Activated CD4-positive, alpha-beta T cell treated with anti-CD3 and anti-CD28 coated beads, Interleukin-2, amount 10 ng/mL, durations not matched to agents 24 days and 14 days (primary cell): ENCODE data around the gene LDLRAD3. TPM values are rescaled to one million over a fixed set of nuclear protein-coding genes. Genes with fewer than 3 reads are reported as not detected.

Experiments used
- DNase-seq: peaks from one replicate; pipeline ENCODE4 v3.0.0; 2022
- H3K27ac Mint-ChIP-seq: one replicate; pipeline ENCODE4 v1.8.0; 2022; ENCODE audit warnings: mild to moderate bottlenecking, mixed read lengths
- H3K27me3 Mint-ChIP-seq: one replicate; pipeline ENCODE4 v1.8.0; 2022; ENCODE audit warnings: mixed read lengths
- H3K36me3 Mint-ChIP-seq: one replicate; pipeline ENCODE4 v1.8.0; 2022; ENCODE audit warnings: low read depth, mild to moderate bottlenecking, mixed read lengths
- H3K4me1 Mint-ChIP-seq: one replicate; pipeline ENCODE4 v1.8.0; 2021; ENCODE audit warnings: mixed read lengths
- H3K4me3 Mint-ChIP-seq: one replicate; pipeline ENCODE4 v1.8.0; 2022; ENCODE audit warnings: mild to moderate bottlenecking, moderate library complexity, mixed read lengths
- H3K9me3 Mint-ChIP-seq: one replicate; pipeline ENCODE4 v1.8.0; 2021; ENCODE audit warnings: mixed read lengths
- intact Hi-C: fragments of 100-400 bp; cut with micrococcal nuclease; formaldehyde crosslinking; loops from one replicate; pipeline ENCODE4 v1.15.1; 2023
- total RNA-seq: library from RNA; stranded (reverse); gene quantifications from 2 replicates; pipeline ENCODE4 v1.2.3, GENCODE V29; 2022

Gene LDLRAD3
- total RNA-seq, 1 donor from 2014 or later: 0.54 TPM

DNA sequence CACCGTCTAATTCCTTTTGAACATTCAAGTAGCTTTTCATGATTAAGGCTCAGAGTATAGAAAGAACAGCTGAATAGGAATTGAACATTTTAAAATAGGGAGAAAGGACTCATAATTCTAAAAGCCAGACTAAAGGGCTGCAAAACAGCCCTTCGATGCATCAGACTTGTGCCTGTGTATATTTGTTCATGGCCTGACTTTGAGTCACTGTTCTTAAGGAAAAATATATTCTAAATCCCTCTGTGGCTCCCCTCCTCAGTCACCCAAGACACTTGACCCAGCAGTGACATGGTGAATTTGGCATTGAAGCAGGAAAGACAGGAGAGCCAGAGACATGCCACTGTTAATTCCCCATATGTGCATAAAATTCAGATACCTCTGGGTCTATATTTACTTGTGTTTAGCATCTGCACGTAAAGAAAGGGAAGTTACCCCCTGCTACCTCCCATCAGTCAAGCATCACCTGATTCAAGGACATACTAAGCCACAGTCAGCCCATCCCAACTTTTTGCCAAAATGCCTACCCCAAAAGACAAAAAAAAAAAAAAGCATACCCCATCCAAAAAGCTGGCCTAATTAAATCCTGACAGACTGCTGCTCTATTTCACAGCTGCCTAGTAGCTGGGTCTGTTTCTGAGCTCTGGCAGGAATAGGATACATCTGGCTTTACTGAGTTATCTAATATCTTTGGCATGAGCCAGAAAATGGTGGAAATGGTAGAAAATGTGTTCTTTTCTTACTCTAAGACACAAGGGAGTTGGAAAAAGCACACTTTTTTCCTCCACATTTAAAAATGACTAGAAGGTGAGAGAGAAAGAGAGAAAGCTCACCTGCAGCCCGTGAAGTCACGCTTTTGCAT lies 251.9 kb downstream of the LDLRAD3 start:
- intact Hi-C loops: no loop called here
- H3K27me3 Mint-ChIP-seq: peaks cover 4% of the 10 kb centered on the region

DNA sequence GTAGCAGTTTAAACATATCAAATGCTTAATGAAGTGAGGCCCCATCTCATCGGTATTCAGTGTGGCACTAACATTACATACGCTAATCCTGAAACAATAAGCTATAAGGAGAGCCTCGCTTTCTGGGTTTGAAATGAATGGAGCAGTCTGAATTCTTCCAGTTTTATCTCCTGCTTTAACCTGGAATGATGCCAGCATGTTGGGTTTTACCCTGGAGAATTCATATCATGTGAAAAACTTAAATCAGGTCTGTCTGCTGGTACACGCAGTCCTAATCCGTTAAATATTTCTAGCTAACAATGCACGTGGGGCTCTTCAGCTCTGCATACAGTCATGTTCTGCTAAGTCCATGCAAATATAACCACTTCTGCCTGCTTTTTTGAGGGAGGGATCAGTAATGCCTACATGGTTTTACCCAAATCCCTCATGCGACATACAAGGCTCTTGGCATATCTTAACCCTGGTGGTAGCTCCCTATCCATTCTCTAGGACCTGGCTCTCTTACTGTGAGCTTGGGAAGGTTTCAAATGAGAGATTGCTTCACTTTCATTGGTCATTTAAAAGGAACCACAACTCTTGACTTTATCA lies 252.6 kb downstream of the LDLRAD3 start:
- no peak overlapping the region for H3K4me3 Mint-ChIP-seq
- intact Hi-C loops: no loop called here
- no peaks in the 10 kb centered on the region for H3K4me1 Mint-ChIP-seq
- peaks cover 4% of the 10 kb centered on the region for H3K27me3 Mint-ChIP-seq
- H3K9me3 Mint-ChIP-seq: no peaks in the 10 kb centered on the region
- no peaks in the 10 kb centered on the region for H3K36me3 Mint-ChIP-seq
- no peak for DNase-seq
- no peak overlapping the region for H3K27ac Mint-ChIP-seq

More for the DNA sequence above, 251.9 kb downstream of the LDLRAD3 start:
- DNase-seq: no peak
- Mint-ChIP-seq H3K36me3 (no peaks in the 10 kb centered on the region), H3K27ac (no peak overlapping the region), H3K9me3 (no peaks in the 10 kb centered on the region), H3K4me1 (no peaks in the 10 kb centered on the region), H3K4me3 (no peak overlapping the region)

DNA sequence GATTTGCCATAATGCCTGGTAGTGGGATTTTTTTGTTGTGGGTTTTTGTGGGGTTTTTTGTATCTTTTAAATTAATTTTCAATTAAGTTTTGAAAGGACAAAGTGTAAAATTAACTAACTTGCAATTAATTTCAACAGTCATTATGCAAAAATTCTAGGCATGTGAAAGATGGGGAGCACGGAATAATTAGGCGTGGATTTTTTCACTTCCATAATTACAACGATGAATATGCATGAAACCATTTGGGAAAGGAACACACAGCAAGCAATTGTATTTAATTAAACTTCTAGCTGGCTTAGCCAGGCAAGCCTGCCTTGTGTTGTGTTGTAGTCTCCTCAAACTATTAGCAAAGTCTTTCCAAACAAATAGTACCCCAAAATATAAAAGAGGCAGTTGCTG lies 257.5 kb downstream of the LDLRAD3 start:
- no peak overlapping the region for H3K4me3 Mint-ChIP-seq
- no peaks in the 10 kb centered on the region for H3K4me1 Mint-ChIP-seq
- H3K27me3 Mint-ChIP-seq: no peaks in the 10 kb centered on the region
- intact Hi-C loops: no loop called here
- no peaks in the 10 kb centered on the region for H3K36me3 Mint-ChIP-seq
- no peak overlapping the region for H3K27ac Mint-ChIP-seq
- H3K9me3 Mint-ChIP-seq: no peaks in the 10 kb centered on the region
- DNase-seq: no peak

- DNase-seq: no peak
- Mint-ChIP-seq H3K27ac (no peak overlapping the region), H3K4me1 (no peaks in the 10 kb centered on the region), H3K9me3 (no peaks in the 10 kb centered on the region), H3K4me3 (no peak overlapping the region), H3K36me3 (no peaks in the 10 kb centered on the region), H3K27me3 (no peaks in the 10 kb centered on the region)
- intact Hi-C loops: no loop called here
Measured at GRCh38 chr11:36205536-36205935, 261.7 kb downstream of the LDLRAD3 start.

DNA sequence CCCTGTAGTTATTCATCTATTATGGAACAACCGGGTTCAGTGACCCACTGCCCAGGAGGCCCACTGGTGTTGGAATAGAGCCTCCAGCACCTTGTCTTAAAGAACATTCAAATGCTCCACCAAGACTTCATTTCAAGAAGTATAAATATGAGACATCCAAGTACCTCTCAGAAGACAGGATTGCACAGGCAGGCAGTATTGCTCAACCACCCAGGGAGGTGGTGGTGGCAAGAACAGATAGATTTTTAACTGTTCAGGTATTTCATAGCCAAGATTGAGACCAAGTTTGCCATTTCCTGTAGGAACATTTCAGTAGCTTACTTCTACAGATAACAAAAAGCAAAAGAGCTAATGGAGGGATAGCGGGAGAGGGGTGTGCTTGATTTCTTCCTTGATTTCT lies 266.7 kb downstream of the LDLRAD3 start:
- Mint-ChIP-seq H3K4me3 (no peak overlapping the region), H3K36me3 (no peaks in the 10 kb centered on the region), H3K9me3 (no peaks in the 10 kb centered on the region), H3K27ac (no peak overlapping the region), H3K4me1 (no peaks in the 10 kb centered on the region), H3K27me3 (no peaks in the 10 kb centered on the region)
- intact Hi-C loops: no loop called here
- DNase-seq: no peak

GRCh38 chr11:36211761-36212430 lies 268.0 kb downstream of the LDLRAD3 start:
- Mint-ChIP-seq H3K9me3 (no peaks in the 10 kb centered on the region), H3K36me3 (no peaks in the 10 kb centered on the region), H3K27ac (no peak overlapping the region), H3K4me3 (no peak overlapping the region), H3K4me1 (no peaks in the 10 kb centered on the region), H3K27me3 (no peaks in the 10 kb centered on the region)
- intact Hi-C loops: no loop called here
- no peak for DNase-seq

DNA sequence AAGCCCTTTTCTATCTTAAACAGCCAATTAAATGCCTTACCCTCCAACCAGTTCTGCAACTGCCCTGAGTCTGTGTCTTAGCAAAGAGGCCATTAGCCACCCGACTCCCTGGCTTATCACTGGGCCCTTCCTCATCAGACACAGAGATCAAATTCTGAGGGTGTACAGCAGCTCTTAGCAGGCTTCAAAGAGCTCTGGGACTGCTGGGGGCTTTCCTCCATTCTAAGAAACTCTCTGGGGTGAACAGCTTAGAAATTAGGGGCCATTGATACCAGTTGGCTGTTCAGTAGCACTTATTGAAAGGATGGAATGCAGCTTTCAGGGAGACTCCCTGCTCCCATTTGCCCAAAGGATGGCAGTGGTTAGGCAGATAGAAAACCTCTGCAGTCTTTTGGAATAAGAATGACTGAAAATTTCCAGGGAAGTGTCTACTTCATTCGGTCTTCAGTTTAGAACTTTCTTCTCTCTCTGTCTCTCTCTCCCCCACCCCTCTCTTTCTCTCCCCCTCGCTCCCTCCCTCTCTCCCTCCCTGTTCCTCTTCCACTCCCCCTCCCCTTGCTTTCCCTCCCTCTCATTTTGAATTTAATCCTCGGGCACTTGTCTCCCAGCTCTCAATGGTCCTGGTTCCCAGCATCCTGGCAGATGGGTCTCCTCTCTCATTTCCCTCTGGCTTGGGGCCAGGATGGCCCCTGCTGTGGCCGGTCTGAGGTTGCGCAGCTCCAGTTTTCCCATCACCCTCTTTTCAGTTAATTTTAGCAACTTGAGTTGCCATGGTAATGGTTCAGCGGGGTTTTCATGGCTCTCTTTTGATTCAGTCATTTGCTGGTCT lies 268.9 kb downstream of the LDLRAD3 start:
- Mint-ChIP-seq H3K4me1 (no peaks in the 10 kb centered on the region), H3K36me3 (no peaks in the 10 kb centered on the region), H3K4me3 (no peak overlapping the region), H3K27ac (no peak overlapping the region), H3K9me3 (no peaks in the 10 kb centered on the region), H3K27me3 (peaks cover 1% of the 10 kb centered on the region)
- intact Hi-C loops: no loop called here
- no peak for DNase-seq

DNA sequence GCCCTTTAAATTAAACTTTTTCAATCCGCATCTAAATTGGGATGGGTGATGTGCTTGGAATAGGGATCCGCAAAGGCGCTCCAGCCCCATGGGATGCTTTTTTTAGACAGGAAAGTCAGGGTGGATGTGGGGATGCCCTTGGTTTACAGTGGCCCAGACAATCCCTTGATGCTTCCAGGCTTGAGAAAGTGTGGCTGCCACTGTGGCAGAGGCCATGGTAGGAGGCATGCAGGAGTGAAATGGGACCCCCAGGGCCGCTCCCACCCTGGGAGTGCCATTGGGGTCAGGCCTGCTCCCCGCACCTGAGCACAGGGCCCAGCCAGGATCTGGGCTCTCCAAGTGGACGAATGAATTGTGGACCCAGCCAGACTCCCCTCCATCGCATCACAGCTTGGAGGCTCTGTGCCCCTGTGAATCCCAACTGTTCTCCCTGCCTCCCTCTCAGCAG lies 269.6 kb downstream of the LDLRAD3 start:
- Mint-ChIP-seq H3K4me1 (no peaks in the 10 kb centered on the region), H3K9me3 (no peaks in the 10 kb centered on the region), H3K4me3 (no peak overlapping the region), H3K27ac (no peak overlapping the region), H3K36me3 (no peaks in the 10 kb centered on the region), H3K27me3 (peaks cover 3% of the 10 kb centered on the region)
- no peak for DNase-seq
- intact Hi-C loops: no loop called here

DNA sequence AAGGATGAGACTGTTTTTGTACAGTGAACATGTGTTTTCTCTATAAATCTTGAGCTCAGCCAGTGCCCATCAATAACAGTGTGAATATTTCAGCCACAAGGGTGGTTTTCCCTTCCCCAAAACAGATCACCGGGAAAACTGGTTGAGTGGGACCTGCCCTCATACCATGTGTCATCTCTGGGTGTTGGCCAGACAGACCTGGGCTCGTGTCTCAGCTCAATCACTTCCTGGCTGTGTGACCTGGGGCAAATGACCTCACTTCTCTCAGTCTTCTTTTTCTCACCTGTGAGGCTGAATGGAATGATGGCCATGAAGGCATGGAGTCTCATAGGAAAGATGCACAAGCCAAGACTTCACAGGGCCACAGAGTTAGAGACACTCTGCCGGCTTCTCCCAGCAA lies 270.6 kb downstream of the LDLRAD3 start:
- Mint-ChIP-seq H3K4me3 (no peak overlapping the region), H3K36me3 (no peaks in the 10 kb centered on the region)
- DNase-seq: no peak

DNA sequence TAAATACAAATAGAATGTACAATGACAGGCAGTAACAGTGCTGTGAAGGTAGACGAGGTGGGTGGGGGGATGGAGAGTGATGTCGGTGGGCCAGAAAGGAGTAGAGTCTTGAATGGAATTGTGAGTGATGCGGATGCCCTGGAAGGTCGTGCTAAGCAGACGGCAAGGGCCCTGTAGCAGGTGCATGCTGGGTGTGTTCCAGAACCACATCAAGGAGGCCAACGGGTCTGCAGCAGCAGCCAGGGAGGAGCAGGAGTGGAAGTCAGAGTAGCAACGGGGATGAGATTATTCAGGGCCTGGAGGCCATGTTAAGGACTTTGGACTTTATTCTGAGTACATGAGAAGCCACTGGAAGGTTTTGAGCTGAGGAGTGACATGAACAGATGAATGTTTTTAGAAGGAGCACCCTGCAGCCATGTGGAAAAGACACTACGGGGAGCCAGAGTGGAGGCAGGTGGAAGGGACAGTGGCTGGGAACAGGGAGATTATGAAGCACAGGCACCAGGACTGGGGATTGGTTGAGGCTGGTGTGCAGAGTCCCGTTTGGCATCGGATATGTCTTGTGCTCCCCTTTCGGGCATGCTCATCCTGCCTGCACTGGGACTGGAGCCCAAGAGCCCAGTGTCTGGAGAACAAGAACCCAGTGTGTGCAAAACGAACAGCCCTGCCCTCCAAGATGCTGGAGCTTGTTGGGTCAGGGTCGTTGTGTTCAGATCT lies 271.3 kb downstream of the LDLRAD3 start:
- Mint-ChIP-seq H3K9me3 (peaks cover 3% of the 10 kb centered on the region), H3K27me3 (peaks cover 3% of the 10 kb centered on the region), H3K36me3 (no peaks in the 10 kb centered on the region), H3K27ac (no peak overlapping the region), H3K4me3 (no peak overlapping the region), H3K4me1 (no peaks in the 10 kb centered on the region)
- intact Hi-C loops: no loop called here
- DNase-seq: no peak

More for the DNA sequence above, 270.6 kb downstream of the LDLRAD3 start:
- Mint-ChIP-seq H3K27me3 (peaks cover 3% of the 10 kb centered on the region), H3K4me1 (no peaks in the 10 kb centered on the region), H3K9me3 (no peaks in the 10 kb centered on the region), H3K27ac (no peak overlapping the region)
- intact Hi-C loops: no loop called here

DNA sequence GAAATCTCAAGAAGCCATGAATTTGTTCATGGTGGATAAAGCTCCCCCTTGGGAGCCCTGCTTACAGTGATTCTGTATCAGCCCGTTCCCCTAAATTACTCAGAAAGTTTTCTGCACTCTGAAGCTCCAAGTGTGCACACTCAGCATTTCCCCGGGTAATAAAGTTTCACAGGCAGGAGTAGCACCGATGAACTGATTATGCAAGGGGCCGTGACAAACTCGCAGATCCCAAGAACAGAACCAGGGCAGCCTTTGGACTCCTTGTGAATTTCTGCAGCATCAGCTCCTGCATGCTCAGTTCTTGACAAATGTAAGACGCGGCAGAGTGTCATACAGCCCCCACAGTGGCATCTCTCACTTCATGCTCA lies 271.8 kb downstream of the LDLRAD3 start:
- Mint-ChIP-seq H3K9me3 (peaks cover 7% of the 10 kb centered on the region), H3K27me3 (peaks cover 3% of the 10 kb centered on the region), H3K4me3 (no peak overlapping the region), H3K27ac (no peak overlapping the region), H3K4me1 (no peaks in the 10 kb centered on the region), H3K36me3 (no peaks in the 10 kb centered on the region)
- no peak for DNase-seq
- intact Hi-C loops: no loop called here

DNA sequence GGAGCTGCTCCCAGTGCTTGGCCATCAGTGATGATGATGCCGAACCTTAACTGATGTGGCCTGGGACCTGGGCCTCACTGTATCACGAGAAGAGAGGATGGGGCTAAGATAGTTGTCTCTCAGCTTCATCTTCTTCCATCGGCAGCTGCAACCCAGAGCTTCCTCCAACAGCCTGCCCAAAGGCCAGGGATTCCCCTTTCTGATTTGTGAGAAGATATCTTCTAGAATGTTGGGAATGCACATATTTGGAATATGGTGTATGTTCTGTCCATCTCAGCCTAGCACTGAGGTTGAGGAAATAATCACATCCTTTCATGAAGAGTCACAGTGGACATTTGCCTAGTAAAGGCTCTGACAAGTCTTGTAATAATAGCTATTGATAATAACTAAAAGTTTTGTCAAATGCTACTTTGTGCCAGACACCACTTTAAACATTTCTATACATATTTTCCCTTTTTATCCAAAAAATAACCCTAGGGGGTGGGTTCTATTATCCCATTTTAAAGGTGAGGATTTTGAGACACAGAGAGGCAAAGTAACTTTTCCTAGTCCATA lies 272.3 kb downstream of the LDLRAD3 start:
- Mint-ChIP-seq H3K27ac (no peak overlapping the region), H3K4me1 (no peaks in the 10 kb centered on the region), H3K4me3 (no peak overlapping the region), H3K9me3 (peaks cover 7% of the 10 kb centered on the region), H3K36me3 (no peaks in the 10 kb centered on the region), H3K27me3 (peaks cover 3% of the 10 kb centered on the region)
- intact Hi-C loops: no loop called here
- no peak for DNase-seq
